Activated T-helper 1 cell treated with anti-CD3 and anti-CD28 coated beads, Interleukin-12 subunit alpha, Interleukin-12 subunit beta, Interleukin-2, Interleukin-4 antibody, amounts not matched to agents 30 ng/mL and 10 ng/mL and 1 ng/mL, durations not matched to agents 14 hours and 24 hours and 36 hours (primary cell): ENCODE data around the gene FRMD4B. TPM values are rescaled to one million over a fixed set of nuclear protein-coding genes. Genes with fewer than 3 reads are reported as not detected.

ENCODE experiments used
- DNase-seq: peaks from one replicate; pipeline ENCODE4 v3.0.0; 2021; ENCODE audit warnings: low spot score
- H3K27ac Mint-ChIP-seq: one replicate; pipeline ENCODE4 v1.8.0; 2021; ENCODE audit warnings: mild to moderate bottlenecking, mixed read lengths
- H3K27me3 Mint-ChIP-seq: one replicate; pipeline ENCODE4 v1.8.0; 2022; ENCODE audit warnings: mild to moderate bottlenecking, moderate library complexity, mixed read lengths; ENCODE audit not compliant: insufficient read depth
- H3K36me3 Mint-ChIP-seq: one replicate; pipeline ENCODE4 v1.8.0; 2021; ENCODE audit warnings: low read depth, mixed read lengths
- H3K4me1 Mint-ChIP-seq: one replicate; pipeline ENCODE4 v1.8.0; 2021; ENCODE audit warnings: low read depth, mixed read lengths
- H3K4me3 Mint-ChIP-seq: one replicate; pipeline ENCODE4 v1.8.0; 2021; ENCODE audit warnings: mild to moderate bottlenecking, moderate library complexity, mixed read lengths
- H3K9me3 Mint-ChIP-seq: one replicate; pipeline ENCODE4 v1.8.0; 2021; ENCODE audit warnings: mixed read lengths
- intact Hi-C: fragments of 100-400 bp; cut with micrococcal nuclease; formaldehyde crosslinking; loops from one replicate; pipeline ENCODE4 v1.15.1; 2024
- total RNA-seq: library from RNA; stranded (reverse); gene quantifications from 2 replicates; pipeline ENCODE4 v1.2.3, GENCODE V29; 2022

Gene FRMD4B
- 83.3 and 83.6 TPM in 2 replicates for total RNA-seq

- intact Hi-C loops = loop anchor here (1.0 kb wide), 1 partner anchor 59 kb away; no protein-coding TSS in a partner anchor
- Mint-ChIP-seq H3K27me3 (peaks cover 68% of the 10 kb centered on the region), H3K27ac (peak within 1 kb of the TSS; percentile 13)
Measured at GRCh38 chr3:69385723-69386555, at the start of gene FRMD4B. FRMD4B (minus strand) TSS chr3:69386088; CDS start chr3:69385989, 99 bp downstream.

GRCh38 chr3:69433969-69434325, 48.1 kb upstream of the FRMD4B start:
- no peaks in the 10 kb centered on the region for H3K9me3 Mint-ChIP-seq
- no peaks in the 10 kb centered on the region for H3K36me3 Mint-ChIP-seq
- H3K27me3 Mint-ChIP-seq = no peaks in the 10 kb centered on the region
- H3K4me1 Mint-ChIP-seq = peaks cover 51% of the 10 kb centered on the region
- peak overlapping the region; percentile 54 for H3K27ac Mint-ChIP-seq
- intact Hi-C loops = loop anchor here (2.0 to 10.0 kb wide), 5 partner anchors 23 to 1779 kb away; partner anchors contain the start of genes ARL6IP5, EOGT and SUCLG2
- no peak overlapping the region for H3K4me3 Mint-ChIP-seq
- DNase-seq = no peak

More at GRCh38 chr3:69385723-69386555, at the start of gene FRMD4B:
- no peaks in the 10 kb centered on the region for H3K9me3 Mint-ChIP-seq
- H3K36me3 Mint-ChIP-seq = no peaks in the 10 kb centered on the region
- DNase-seq = peak; percentile 21
- peaks cover 6% of the 10 kb centered on the region for H3K4me1 Mint-ChIP-seq
- H3K4me3 Mint-ChIP-seq = peak within 1 kb of the TSS; percentile 75

- Mint-ChIP-seq H3K27ac (peak overlapping the region; percentile 54), H3K4me3 (no peak overlapping the region), H3K9me3 (no peaks in the 10 kb centered on the region), H3K36me3 (no peaks in the 10 kb centered on the region), H3K4me1 (peaks cover 51% of the 10 kb centered on the region), H3K27me3 (no peaks in the 10 kb centered on the region)
- DNase-seq = no peak
- intact Hi-C loops = loop anchor here (5.0 to 10.0 kb wide), 2 partner anchors 421 to 1779 kb away; partner anchors contain the start of genes EOGT and SUCLG2
Measured at GRCh38 chr3:69433121-69433968, 47.5 kb upstream of the FRMD4B start.

- H3K9me3 Mint-ChIP-seq = no peaks in the 10 kb centered on the region
- DNase-seq = no peak
- H3K36me3 Mint-ChIP-seq = no peaks in the 10 kb centered on the region
- intact Hi-C loops = no loop called here
- no peaks in the 10 kb centered on the region for H3K27me3 Mint-ChIP-seq
- H3K4me1 Mint-ChIP-seq = peaks cover 18% of the 10 kb centered on the region
- H3K4me3 Mint-ChIP-seq = no peak overlapping the region
- no peak overlapping the region for H3K27ac Mint-ChIP-seq
Measured at GRCh38 chr3:69428657-69429255, 42.9 kb upstream of the FRMD4B start.

GRCh38 chr3:69426967-69427304, 41.0 kb upstream of the FRMD4B start:
- H3K27ac Mint-ChIP-seq = no peak overlapping the region
- intact Hi-C loops = no loop called here
- peaks cover 5% of the 10 kb centered on the region for H3K4me1 Mint-ChIP-seq
- no peaks in the 10 kb centered on the region for H3K36me3 Mint-ChIP-seq
- no peak overlapping the region for H3K4me3 Mint-ChIP-seq
- no peaks in the 10 kb centered on the region for H3K27me3 Mint-ChIP-seq
- DNase-seq = no peak
- H3K9me3 Mint-ChIP-seq = no peaks in the 10 kb centered on the region

- H3K27ac Mint-ChIP-seq = no peak overlapping the region
- H3K9me3 Mint-ChIP-seq = no peaks in the 10 kb centered on the region
- intact Hi-C loops = no loop called here
- H3K27me3 Mint-ChIP-seq = no peaks in the 10 kb centered on the region
- peaks cover 5% of the 10 kb centered on the region for H3K4me1 Mint-ChIP-seq
- H3K4me3 Mint-ChIP-seq = no peak overlapping the region
- DNase-seq = no peak
- H3K36me3 Mint-ChIP-seq = no peaks in the 10 kb centered on the region
Measured at GRCh38 chr3:69426291-69426966, 40.5 kb upstream of the FRMD4B start.

- Mint-ChIP-seq H3K4me3 (no peak overlapping the region), H3K9me3 (no peaks in the 10 kb centered on the region), H3K4me1 (peaks cover 5% of the 10 kb centered on the region), H3K36me3 (no peaks in the 10 kb centered on the region), H3K27me3 (no peaks in the 10 kb centered on the region), H3K27ac (no peak overlapping the region)
- intact Hi-C loops = loop anchor here (1.0 kb wide), 4 partner anchors 101 to 304 kb away; no protein-coding TSS in a partner anchor
- DNase-seq = peak; percentile 2
Measured at GRCh38 chr3:69425249-69425648, 39.4 kb upstream of the FRMD4B start.

GRCh38 chr3:69423463-69424155, 37.7 kb upstream of the FRMD4B start:
- Mint-ChIP-seq H3K36me3 (no peaks in the 10 kb centered on the region), H3K27ac (no peak overlapping the region), H3K27me3 (no peaks in the 10 kb centered on the region), H3K4me1 (peaks cover 2% of the 10 kb centered on the region), H3K9me3 (no peaks in the 10 kb centered on the region), H3K4me3 (no peak overlapping the region)
- intact Hi-C loops = no loop called here
- no peak for DNase-seq

GRCh38 chr3:69422751-69423150, 36.9 kb upstream of the FRMD4B start:
- Mint-ChIP-seq H3K27me3 (no peaks in the 10 kb centered on the region), H3K4me1 (no peaks in the 10 kb centered on the region), H3K27ac (no peak overlapping the region), H3K9me3 (no peaks in the 10 kb centered on the region), H3K4me3 (no peak overlapping the region), H3K36me3 (no peaks in the 10 kb centered on the region)
- intact Hi-C loops = no loop called here
- DNase-seq = no peak

GRCh38 chr3:69420781-69421520, 35.1 kb upstream of the FRMD4B start:
- DNase-seq = no peak
- Mint-ChIP-seq H3K4me1 (no peaks in the 10 kb centered on the region), H3K27ac (no peak overlapping the region), H3K27me3 (no peaks in the 10 kb centered on the region), H3K9me3 (no peaks in the 10 kb centered on the region), H3K36me3 (no peaks in the 10 kb centered on the region), H3K4me3 (no peak overlapping the region)
- intact Hi-C loops = no loop called here

GRCh38 chr3:69419276-69419675, 33.4 kb upstream of the FRMD4B start:
- Mint-ChIP-seq H3K27ac (no peak overlapping the region), H3K27me3 (peaks cover 2% of the 10 kb centered on the region), H3K9me3 (no peaks in the 10 kb centered on the region), H3K36me3 (no peaks in the 10 kb centered on the region), H3K4me1 (no peaks in the 10 kb centered on the region), H3K4me3 (no peak overlapping the region)
- no peak for DNase-seq
- intact Hi-C loops = no loop called here
